GM12891 (cell line): ENCODE data around the gene KCNAB3.
"Not testable (repeated sequence)": the region's sequence is repeated elsewhere in the genome, so short reads cannot be mapped to it uniquely, and the experiment has no call there.

Source experiments
- DNase-seq: peaks from one replicate; pipeline ENCODE4 v3.0.0; 2011; ENCODE audit warnings: low spot score; ENCODE audit not compliant: insufficient read length
- FAIRE-seq: peaks from 2 replicates; lab custom pipeline; 2011; peaks lifted over from hg19 to GRCh38; lab: Jason Lieb, UNC
- PAX5 ChIP-seq: IDR thresholded peaks from 2 replicates; pipeline ENCODE4 v1.6.1; 2011; ENCODE audit warnings: low read length, moderate library complexity, mild to moderate bottlenecking; ENCODE audit not compliant: insufficient read depth, severe bottlenecking
- POLR2A ChIP-seq: IDR thresholded peaks from 2 replicates; pipeline ENCODE4 v1.6.1; 2011; ENCODE audit warnings: low read depth, low read length, control low read depth
- POLR2AphosphoS5 ChIP-seq: IDR thresholded peaks from 2 replicates; pipeline ENCODE4 v1.6.1; 2011; ENCODE audit warnings: low read depth, low read length, control low read depth
- POU2F2 ChIP-seq: IDR thresholded peaks from 2 replicates; pipeline ENCODE4 v1.6.1; 2011; ENCODE audit warnings: low read depth, mild to moderate bottlenecking, control low read depth, low read length, moderate library complexity
- SPI1 ChIP-seq: IDR thresholded peaks from 2 replicates; pipeline ENCODE4 v1.6.1; 2011; ENCODE audit warnings: low read depth, low read length, control low read depth
- TAF1 ChIP-seq: IDR thresholded peaks from 2 replicates; pipeline ENCODE4 v1.6.1; 2011; ENCODE audit warnings: low read depth, low read length, control low read depth

KCNAB3 gene

DNA sequence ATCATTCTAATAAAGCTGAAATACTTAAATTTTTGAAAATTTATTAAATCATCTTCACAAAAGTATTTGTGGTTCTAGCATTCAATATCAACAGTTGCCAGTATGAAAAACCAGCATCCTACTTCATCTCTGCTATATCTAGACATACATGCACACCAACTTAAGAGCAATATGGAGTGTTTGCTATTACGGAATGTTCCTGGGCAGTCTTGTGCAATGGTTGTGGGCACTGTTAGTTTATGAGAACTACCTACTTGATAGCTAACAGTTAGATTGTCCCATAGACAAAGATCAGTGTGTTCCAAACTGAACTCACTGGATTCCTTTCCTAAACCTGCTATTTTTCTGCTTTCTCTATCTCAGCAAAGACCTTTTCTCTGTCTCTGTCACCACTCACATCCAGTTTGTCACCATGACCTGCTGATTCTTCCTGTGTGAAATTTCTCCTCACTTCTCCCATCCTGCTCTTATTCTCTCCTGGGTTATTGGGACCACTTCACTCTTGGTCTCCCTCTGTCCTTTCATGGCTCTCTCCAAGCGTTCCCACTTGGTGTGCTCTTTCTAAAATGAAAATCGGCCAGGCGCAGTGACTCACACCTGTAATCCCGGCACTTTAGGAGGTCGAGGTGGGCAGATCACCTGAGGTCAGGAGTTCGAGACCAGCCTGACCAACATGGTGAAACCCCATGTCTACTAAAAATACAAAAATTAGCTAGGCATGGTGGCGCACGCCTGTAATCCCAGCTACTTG lies 30.0 kb upstream of the KCNAB3 start:
- FAIRE-seq, result no peak
- TF ChIP-seq SPI1 (no peak), PAX5 (no peak), TAF1 (no peak), POLR2A (no peak), POU2F2 (no peak), POLR2AphosphoS5 (no peak)
- no peak for DNase-seq

- no peak for DNase-seq
- FAIRE-seq, result no peak
- TF ChIP-seq PAX5 (no peak), SPI1 (no peak), POLR2AphosphoS5 (no peak)
Observed at GRCh38 chr17:7956228-7956965, 26.7 kb upstream of the KCNAB3 start.

GRCh38 chr17:7955414-7956227 lies 26.0 kb upstream of the KCNAB3 start:
- no peak for DNase-seq
- peak; percentile 9 for FAIRE-seq
- TF ChIP-seq POLR2AphosphoS5 (no peak), SPI1 (no peak), POLR2A (no peak), POU2F2 (no peak), PAX5 (no peak), TAF1 (no peak)

- DNase-seq, result not testable (repeated sequence)
Observed at GRCh38 chr17:7953266-7953665, 23.6 kb upstream of the KCNAB3 start.

GRCh38 chr17:7951143-7951792 lies 21.6 kb upstream of the KCNAB3 start:
- FAIRE-seq (peak; percentile 94), DNase-seq (peak; percentile 51)
- TF ChIP-seq POLR2A, result 0 out of 2 replicates have a peak, but pooled peaks have one; percentile 49
- TF ChIP-seq PAX5, result no peak

More at GRCh38 chr17:7953266-7953665, 23.6 kb upstream of the KCNAB3 start:
- not testable (repeated sequence) for FAIRE-seq

GRCh38 chr17:7950578-7950977 lies 20.9 kb upstream of the KCNAB3 start:
- TF ChIP-seq POLR2A, result no peak
- no peak for TF ChIP-seq PAX5
- TF ChIP-seq SPI1, result no peak
- TF ChIP-seq TAF1, result no peak
- TF ChIP-seq POLR2AphosphoS5, result no peak
- TF ChIP-seq POU2F2, result no peak
- DNase-seq, result no peak
- FAIRE-seq, result peak; percentile 55

DNA sequence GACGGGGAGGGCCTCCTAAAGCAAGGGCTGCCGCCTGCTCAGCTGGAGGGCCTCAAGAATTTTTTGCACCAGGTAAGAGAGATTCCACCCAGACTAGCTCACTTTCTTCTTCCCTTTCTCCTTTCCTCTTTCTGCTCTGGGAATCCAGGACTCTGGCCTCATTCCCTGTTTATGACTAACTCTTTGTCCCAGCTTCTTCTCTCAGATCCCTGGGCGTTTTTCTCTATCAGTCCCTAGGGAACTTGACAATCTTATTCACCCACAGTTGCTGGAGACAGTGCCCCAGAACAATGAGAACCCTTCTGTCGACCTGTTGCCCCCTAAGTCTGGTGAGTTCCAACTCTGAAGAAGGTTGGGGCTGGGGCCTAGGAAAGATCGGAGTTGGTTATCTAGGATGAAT lies 18.0 kb upstream of the KCNAB3 start:
- DNase-seq (no peak), FAIRE-seq (no peak)
- TF ChIP-seq POU2F2, result no peak

GRCh38 chr17:7946441-7946840 lies 16.8 kb upstream of the KCNAB3 start:
- TF ChIP-seq POLR2AphosphoS5, result no peak
- no peak for TF ChIP-seq TAF1
- TF ChIP-seq SPI1, result no peak
- TF ChIP-seq POU2F2, result no peak
- TF ChIP-seq PAX5, result no peak
- TF ChIP-seq POLR2A, result no peak
- no peak for DNase-seq
- no peak for FAIRE-seq

- FAIRE-seq (no peak), DNase-seq (no peak)
- TF ChIP-seq TAF1, result no peak
Observed at GRCh38 chr17:7945651-7946050, 16.0 kb upstream of the KCNAB3 start.

- FAIRE-seq (no peak), DNase-seq (no peak)
- TF ChIP-seq TAF1, result no peak
- no peak for TF ChIP-seq PAX5
Observed at GRCh38 chr17:7944326-7944725, 14.7 kb upstream of the KCNAB3 start.
